HCT116 (cell line): Measurements from ENCODE around the gene PTPN7. TPM values are rescaled to one million over a fixed set of nuclear protein-coding genes. Genes with fewer than 3 reads are reported as not detected.

Source experiments
- ATAC-seq: fragments of 200-7000 bp; cut with Tn5 transposase; 2 replicates; pipeline ENCODE4 v1.9.1; 2020; ENCODE audit warnings: mild to moderate bottlenecking, moderate library complexity
- BruUV-seq: library from RNA; stranded (reverse); fragments of 400-500 nt; replicated peaks from 2 replicates; lab custom pipeline; 2021; lab: Mats Ljungman, UMichigan
- CTCF ChIA-PET: fragments of 300-600 bp; sonication (Branson Sonifier 250); formaldehyde crosslinking; loops from one replicate; lab custom pipeline; 2021; ENCODE audit warnings: antibody characterized with exemption; lab: Charles Lee
- POLR2A ChIA-PET: fragments of 300-600, 350-600 bp; sonication (Branson Sonifier 250); formaldehyde crosslinking; loops from one replicate; lab custom pipeline; 2021; ENCODE audit warnings: antibody characterized with exemption; lab: Charles Lee
- RAD21 ChIA-PET, 2 experiments: fragments of 300-600 bp; sonication (Branson Sonifier 250); formaldehyde crosslinking; loops; one replicate each; lab custom pipeline; 2023; ENCODE audit warnings: low total read pairs in 2 of 2; ENCODE audit not compliant: uncharacterized antibody in 2 of 2, unreplicated experiment in 2 of 2, low non-redundant PET in 1 of 2; lab: Charles Lee
- DNase-seq: peaks from one replicate; pipeline ENCODE4 v3.0.0-alpha.2; 2010; ENCODE audit warnings: low read depth, low spot score
- H2AFZ ChIP-seq: fragments of 200-600 bp; shearing (Covaris generic), sonication (generic); 2 replicates; pipeline ENCODE4 v1.6.1; 2017; ENCODE audit warnings: low read depth, mixed run types, mixed read lengths, antibody characterized with exemption, low read length; ENCODE audit not compliant: poor library complexity, severe bottlenecking
- H3K27ac ChIP-seq: 2 replicates; pipeline ENCODE4 v1.5.1; 2012; ENCODE audit warnings: low read depth, low read length
- H3K27me3 ChIP-seq: fragments of 200-600 bp; sonication (generic); 2 replicates; pipeline ENCODE4 v1.6.1; 2016; ENCODE audit warnings: mixed run types, low read length, mixed read lengths; ENCODE audit not compliant: insufficient read depth
- H3K36me3 ChIP-seq, 2 experiments: fragments of 200-500 bp in 1 of 2; fragments of 200-600 bp in 1 of 2; sonication (Bioruptor generic) in 1 of 2; sonication (generic) in 1 of 2; 2 replicates each; pipeline versions ENCODE4 v1.5.1 to v1.6.1; 2014 to 2016; ENCODE audit warnings: low read length in 2 of 2, inconsistent platforms in 1 of 2, mixed read lengths in 1 of 2, mixed run types in 1 of 2; ENCODE audit not compliant: insufficient read depth in 2 of 2, control insufficient read depth in 1 of 2
- H3K4me1 ChIP-seq, 2 experiments: fragments of 200-600 bp in 1 of 2; sonication (generic) in 1 of 2; 2 replicates each; pipeline versions ENCODE4 v1.5.1 to v1.6.1; 2012 to 2017; ENCODE audit warnings: low read length in 2 of 2, inconsistent platforms in 1 of 2, mild to moderate bottlenecking in 1 of 2, mixed read lengths in 1 of 2, mixed run types in 1 of 2, moderate library complexity in 1 of 2; ENCODE audit not compliant: insufficient read depth in 2 of 2, control insufficient read depth in 1 of 2
- H3K4me2 ChIP-seq: fragments of 200-600 bp; sonication (generic); 2 replicates; pipeline ENCODE4 v1.6.1; 2017; ENCODE audit warnings: mixed run types, low read length, mixed read lengths
- H3K4me3 ChIP-seq, 2 experiments: fragments of 200-600 bp in 1 of 2; sonication (generic) in 1 of 2; replicated peaks in 1 of 2; 2 replicates each; pipeline ENCODE4 v1.5.1; 2011 to 2016; ENCODE audit warnings: low read length in 2 of 2, control low read depth in 1 of 2, low read depth in 1 of 2, mild to moderate bottlenecking in 1 of 2, mixed read lengths in 1 of 2, mixed run types in 1 of 2
- H3K79me2 ChIP-seq: fragments of 200-600 bp; sonication (generic); 2 replicates; pipeline ENCODE4 v1.6.1; 2017; ENCODE audit warnings: mild to moderate bottlenecking, mixed run types, low read length, moderate library complexity, mixed read lengths; ENCODE audit not compliant: insufficient read depth
- H3K9ac ChIP-seq: fragments of 200-600 bp; sonication (generic); 2 replicates; pipeline ENCODE4 v1.6.1; 2016; ENCODE audit warnings: low read length, mixed read lengths
- H3K9me2 ChIP-seq: fragments of 200-600 bp; sonication (generic), shearing (Covaris generic); 2 replicates; pipeline ENCODE4 v1.6.1; 2017; ENCODE audit warnings: mixed run types, mild to moderate bottlenecking, moderate library complexity; ENCODE audit not compliant: insufficient read depth
- H3K9me3 ChIP-seq, 2 experiments: fragments of 200-500 bp in 1 of 2; fragments of 200-600 bp in 1 of 2; sonication (Bioruptor generic) in 1 of 2; sonication (generic) in 1 of 2; 2 replicates each; pipeline ENCODE4 v1.6.1; 2014 to 2017; ENCODE audit warnings: low read length in 2 of 2, mixed read lengths in 2 of 2, inconsistent platforms in 1 of 2, low read depth in 1 of 2, mild to moderate bottlenecking in 1 of 2, mixed run types in 1 of 2, moderate library complexity in 1 of 2; ENCODE audit not compliant: control insufficient read depth in 1 of 2, insufficient read depth in 1 of 2
- H4K20me1 ChIP-seq: fragments of 200-600 bp; sonication (generic), shearing (Covaris generic); 2 replicates; pipeline ENCODE4 v1.6.1; 2017; ENCODE audit warnings: mixed run types, mild to moderate bottlenecking, moderate library complexity; ENCODE audit not compliant: insufficient read depth
- ATF3 ChIP-seq: IDR thresholded peaks from 2 replicates; pipeline ENCODE4 v1.6.1; 2012
- CBX3 ChIP-seq: IDR thresholded peaks from 2 replicates; pipeline ENCODE4 v1.6.1; 2012; ENCODE audit warnings: low read depth
- EGR1 ChIP-seq: IDR thresholded peaks from 2 replicates; pipeline ENCODE4 v1.6.1; 2012; ENCODE audit warnings: low read depth
- ELF1 ChIP-seq: IDR thresholded peaks from 2 replicates; pipeline ENCODE4 v1.6.1; 2012; ENCODE audit warnings: low read depth, borderline replicate concordance
- EZH2 ChIP-seq: fragments of 200-600 bp; sonication (generic); IDR thresholded peaks from 2 replicates; pipeline ENCODE4 v1.6.1; 2017; ENCODE audit warnings: antibody characterized with exemption, mixed run types
- JUND ChIP-seq: IDR thresholded peaks from 2 replicates; pipeline ENCODE4 v1.6.1; 2012
- MAX ChIP-seq: IDR thresholded peaks from 2 replicates; pipeline ENCODE4 v1.6.1; 2012
- POLR2A ChIP-seq: IDR thresholded peaks from 2 replicates; pipeline ENCODE4 v1.7.0; 2011; ENCODE audit warnings: borderline replicate concordance; ENCODE audit not compliant: insufficient read depth, insufficient read length; ENCODE audit errors: extremely low read depth
- POLR2AphosphoS5 ChIP-seq: IDR thresholded peaks from 2 replicates; pipeline ENCODE4 v1.6.1; 2011; ENCODE audit warnings: mild to moderate bottlenecking, low read depth, low read length, moderate library complexity
- RAD21 ChIP-seq: IDR thresholded peaks from 2 replicates; pipeline ENCODE4 v1.6.1; 2012; ENCODE audit warnings: low read depth, mild to moderate bottlenecking
- SIN3A ChIP-seq: IDR thresholded peaks from 2 replicates; pipeline ENCODE4 v1.6.1; 2012; ENCODE audit warnings: low read depth
- SP1 ChIP-seq: IDR thresholded peaks from 2 replicates; pipeline ENCODE4 v1.6.1; 2012; ENCODE audit warnings: low read depth
- SRF ChIP-seq: IDR thresholded peaks from 2 replicates; pipeline ENCODE4 v1.6.1; 2012; ENCODE audit warnings: low read depth
- TCF7L2 ChIP-seq: IDR thresholded peaks from 2 replicates; pipeline ENCODE4 v1.7.0; 2011; ENCODE audit warnings: borderline replicate concordance, inconsistent platforms; ENCODE audit not compliant: insufficient read depth, insufficient read length; ENCODE audit errors: extremely low read depth
- YY1 ChIP-seq: IDR thresholded peaks from 2 replicates; pipeline ENCODE4 v1.6.1; 2011; ENCODE audit warnings: low read length, low read depth, moderate library complexity, mild to moderate bottlenecking; ENCODE audit not compliant: insufficient replicate concordance; ENCODE audit errors: extremely low read depth
- ZBTB33 ChIP-seq: IDR thresholded peaks from 2 replicates; pipeline ENCODE4 v1.6.1; 2011; ENCODE audit warnings: mild to moderate bottlenecking, low read length, moderate library complexity; ENCODE audit not compliant: insufficient replicate concordance; ENCODE audit errors: extremely low read depth
- ZFX ChIP-seq: fragments of 450-650 bp; IDR thresholded peaks from 2 replicates; pipeline ENCODE4 v1.6.1; 2017
- ZNF274 ChIP-seq: fragments of 200-500 bp; sonication (Bioruptor generic); IDR thresholded peaks from 2 replicates; pipeline ENCODE4 v1.6.1; 2014; ENCODE audit warnings: mild to moderate bottlenecking, low read depth, low read length, inconsistent platforms
- intact Hi-C: fragments of 100-400 bp; cut with micrococcal nuclease; formaldehyde crosslinking; loops from 2 replicates; pipeline ENCODE4 v1.10.0; 2022
- total RNA-seq: library from RNA; stranded (reverse); gene quantifications from one replicate; pipeline ENCODE4 v1.2.1, GENCODE V29; 2021; ENCODE audit not compliant: unreplicated experiment

Gene PTPN7
- total RNA-seq, 1 experiment from 2014 or later: 0.76 TPM

GRCh38 chr1:202126426-202126825 lies 34.0 kb downstream of the PTPN7 start:
- H3K27me3 ChIP-seq: no peaks in the 10 kb centered on the region; the same call in 1 of the 2 replicates
- H3K9ac ChIP-seq: no peak overlapping the region
- no peak overlapping the region for H3K4me2 ChIP-seq
- H2AFZ ChIP-seq: no peak overlapping the region
- H4K20me1 ChIP-seq: no peaks in the 10 kb centered on the region
- no peaks in the 10 kb centered on the region for H3K79me2 ChIP-seq
- CTCF ChIA-PET: interaction anchor here (1.5 kb wide), 1 partner anchor 10 kb away, joined by 7 read pairs; no protein-coding TSS in a partner anchor
- no TSS peak for BruUV-seq
- DNase-seq: no peak
- RAD21 ChIA-PET: no interaction called here
- H3K9me2 ChIP-seq: no peaks in the 10 kb centered on the region
- no peak overlapping the region for H3K27ac ChIP-seq
- ATAC-seq: no peak
- TF ChIP-seq SIN3A: no peak
- no peak for TF ChIP-seq POLR2A
- no peak for TF ChIP-seq MAX
- no peak for TF ChIP-seq CBX3
- no peak for TF ChIP-seq TCF7L2
- TF ChIP-seq ZNF274: no peak
- H3K4me3 ChIP-seq: no peak overlapping the region
- H3K36me3 ChIP-seq: no peaks in the 10 kb centered on the region
- H3K4me1 ChIP-seq: peaks cover 2 to 12% of the 10 kb centered on the region in 2 experiments; a peak in 3 of 4 replicates
- POLR2A ChIA-PET: interaction anchor here (0.8 kb wide), 1 partner anchor 116 kb away, joined by 4 read pairs; the partner anchor contains the start of gene ELF3
- intact Hi-C loops: no loop called here
- H3K9me3 ChIP-seq: no peaks in the 10 kb centered on the region

- Histone ChIP-seq H3K4me1 (peaks cover 2 to 12% of the 10 kb centered on the region in 2 experiments; a peak in 3 of 4 replicates), H3K27me3 (no peaks in the 10 kb centered on the region; the same call in 1 of the 2 replicates), H3K36me3 (no peaks in the 10 kb centered on the region), H3K27ac (no peak overlapping the region), H3K79me2 (no peaks in the 10 kb centered on the region), H3K9me3 (no peaks in the 10 kb centered on the region), H3K4me2 (no peak overlapping the region), H3K4me3 (no peak overlapping the region), H3K9ac (no peak overlapping the region), H4K20me1 (no peaks in the 10 kb centered on the region), H3K9me2 (no peaks in the 10 kb centered on the region), H2AFZ (no peak overlapping the region)
- RAD21 ChIA-PET: no interaction called here
- CTCF ChIA-PET: interaction anchor here (1.5 kb wide), 1 partner anchor 11 kb away, joined by 7 read pairs; no protein-coding TSS in a partner anchor
- no peak for DNase-seq
- BruUV-seq: no TSS peak
- intact Hi-C loops: no loop called here
- ATAC-seq: no peak
- POLR2A ChIA-PET: interaction anchor here (0.7 to 0.8 kb wide), 3 partner anchors 88 to 115 kb away, joined by 3 to 4 read pairs (median 3); partner anchors contain the start of gene ELF3
- TF ChIP-seq POLR2A: no peak
- no peak for TF ChIP-seq SRF
- TF ChIP-seq CBX3: no peak
- no peak for TF ChIP-seq ELF1
- no peak for TF ChIP-seq RAD21
- TF ChIP-seq EZH2: no peak
- TF ChIP-seq ZFX: no peak
- TF ChIP-seq TCF7L2: no peak
- TF ChIP-seq SP1: no peak
- no peak for TF ChIP-seq POLR2AphosphoS5
- TF ChIP-seq ZBTB33: no peak
- no peak for TF ChIP-seq YY1
- TF ChIP-seq EGR1: no peak
- TF ChIP-seq ATF3: no peak
- no peak for TF ChIP-seq JUND
- no peak for TF ChIP-seq SIN3A
Observed at GRCh38 chr1:202125611-202126010, 34.8 kb downstream of the PTPN7 start.
